ENCODE results near the gene CABP4.

GRCh38 chr11:67500831-67501715 lies 45.9 kb downstream of the CABP4 start:
- no peak for TF ChIP-seq MAX (IDR thresholded peaks at IDR 0.05; ENCODE audit: low read depth, low read length)
- TF ChIP-seq CTCF (IDR thresholded peaks at IDR 0.05 in 2 of 3, conservative IDR thresholded peaks at IDR 0.05 in 1 of 3; ENCODE audit: control insufficient read depth in 2 of 3, extremely low read depth in 1 of 3, insufficient read depth in 1 of 3, low read depth in 3 of 3, low read length in 3 of 3): no peak
- no peak for TF ChIP-seq CBX3 (IDR thresholded peaks at IDR 0.05; ENCODE audit: borderline replicate concordance, low read depth)
- no peak for TF ChIP-seq EZH2 (IDR thresholded peaks at IDR 0.05; ENCODE audit: borderline replicate concordance, control insufficient read depth, low read depth, low read length)
- no peak for TF ChIP-seq ELK1 (IDR thresholded peaks at IDR 0.05; ENCODE audit: low read depth, low read length)
- no peak for TF ChIP-seq CHD2 (IDR thresholded peaks at IDR 0.05; ENCODE audit: borderline replicate concordance, low read depth, low read length)
- TF ChIP-seq POLR2A (IDR thresholded peaks at IDR 0.05; ENCODE audit: low read depth, low read length): no peak
- TF ChIP-seq USF2 (IDR thresholded peaks at IDR 0.05; ENCODE audit: borderline replicate concordance, low read depth, low read length): no peak
- no peak for TF ChIP-seq YY1 (IDR thresholded peaks at IDR 0.05; ENCODE audit: low read depth, low read length)

Measured in GM12878 (cell line).